H1 (cell line): ENCODE results near the gene ASXL1. TPM values are rescaled to one million over a fixed set of nuclear protein-coding genes. Genes with fewer than 3 reads are reported as not detected.
"Not testable (repeated sequence)": the region's sequence is repeated elsewhere in the genome, so short reads cannot be mapped to it uniquely, and the experiment has no call there.

ENCODE experiments used
- CTCF ChIA-PET: fragments of 300-600 bp; sonication (Branson Sonifier 250); formaldehyde crosslinking; loops from one replicate; lab custom pipeline; 2021; ENCODE audit not compliant: partially characterized antibody; lab: Charles Lee
- POLR2A ChIA-PET: fragments of 300-600 bp; sonication (Branson Sonifier 250); formaldehyde crosslinking; loops from one replicate; lab custom pipeline; 2021; ENCODE audit warnings: inconsistent platforms; ENCODE audit not compliant: partially characterized antibody; lab: Charles Lee
- DNase-seq, 2 experiments: peaks; one replicate each; pipeline versions ENCODE4 v3.0.0 to v3.0.0-alpha.2; 2010 to 2022; ENCODE audit warnings: low spot score in 2 of 2, low read depth in 1 of 2, mixed read lengths in 1 of 2
- FAIRE-seq: peaks from 2 replicates; lab custom pipeline; 2011; peaks lifted over from hg19 to GRCh38; lab: Jason Lieb, UNC
- H2AFZ ChIP-seq: 2 replicates; pipeline ENCODE4 v1.8.1; 2012; ENCODE audit warnings: low read length, inconsistent platforms
- H2AK5ac ChIP-seq: 2 replicates; pipeline ENCODE4 v1.6.1; 2013; ENCODE audit warnings: low read depth, low read length
- H2BK120ac ChIP-seq: replicated peaks from 2 replicates; pipeline ENCODE3; 2013; ENCODE audit warnings: low read depth, low read length, inconsistent platforms
- H2BK12ac ChIP-seq: 2 replicates; pipeline ENCODE4 v1.6.1; 2013; ENCODE audit warnings: low read depth, low read length
- H2BK15ac ChIP-seq: 2 replicates; pipeline ENCODE4 v1.6.1; 2013; ENCODE audit warnings: low read length
- H2BK20ac ChIP-seq: 2 replicates; pipeline ENCODE4 v1.6.1; 2013; ENCODE audit warnings: low read length
- H2BK5ac ChIP-seq: 2 replicates; pipeline ENCODE4 v1.6.1; 2013; ENCODE audit warnings: low read depth, low read length
- H3K14ac ChIP-seq: 2 replicates; pipeline ENCODE4 v1.6.1; 2013; ENCODE audit warnings: inconsistent platforms; ENCODE audit not compliant: insufficient read length
- H3K18ac ChIP-seq: 2 replicates; pipeline ENCODE4 v1.6.1; 2013; ENCODE audit warnings: low read length; ENCODE audit errors: extremely low read depth
- H3K23ac ChIP-seq: 2 replicates; pipeline ENCODE4 v1.6.1; 2013; ENCODE audit warnings: inconsistent platforms; ENCODE audit not compliant: insufficient read length
- H3K23me2 ChIP-seq: 2 replicates; pipeline ENCODE4 v1.6.1; 2013; ENCODE audit warnings: low read depth, low read length
- H3K27ac ChIP-seq: 2 replicates; pipeline ENCODE4 v1.6.1; 2011; ENCODE audit warnings: low read depth, low read length, inconsistent platforms
- H3K27me3 ChIP-seq, 4 experiments: replicated peaks in 1 of 4; 1 replicate in 1 of 4; 2 replicates in 3 of 4; pipeline versions ENCODE4 v1.6.1 to v1.8.1; 2011 to 2013; ENCODE audit warnings: low read length in 3 of 4, mild to moderate bottlenecking in 3 of 4, inconsistent platforms in 2 of 4, mixed read lengths in 2 of 4, moderate library complexity in 1 of 4; ENCODE audit not compliant: control insufficient read depth in 3 of 4, insufficient read depth in 3 of 4; ENCODE audit errors: extremely low read depth in 1 of 4
- H3K36me3 ChIP-seq, 4 experiments: 2 replicates each; pipeline versions ENCODE4 v1.6.1 to v1.8.1; 2011 to 2013; ENCODE audit warnings: mild to moderate bottlenecking in 4 of 4, low read length in 3 of 4, moderate library complexity in 2 of 4, control low read depth in 1 of 4, inconsistent platforms in 1 of 4; ENCODE audit not compliant: insufficient read depth in 4 of 4, control insufficient read depth in 2 of 4
- H3K4ac ChIP-seq: replicated peaks from 2 replicates; pipeline ENCODE3; 2013; ENCODE audit warnings: low read length, low read depth, mixed read lengths, inconsistent platforms; ENCODE audit not compliant: insufficient read length
- H3K4me1 ChIP-seq, 4 experiments: replicated peaks in 1 of 4; 1 replicate in 1 of 4; 2 replicates in 3 of 4; pipeline versions ENCODE4 v1.6.1 to v1.8.1; 2011 to 2013; ENCODE audit warnings: low read length in 3 of 4, inconsistent platforms in 2 of 4, mixed read lengths in 1 of 4; ENCODE audit not compliant: insufficient read depth in 4 of 4, control insufficient read depth in 3 of 4
- H3K4me2 ChIP-seq, 2 experiments: 2 replicates each; pipeline versions ENCODE4 v1.6.1 to v1.8.1; 2011 to 2013; ENCODE audit warnings: low read depth in 2 of 2, low read length in 2 of 2, control low read depth in 1 of 2, inconsistent platforms in 1 of 2, mild to moderate bottlenecking in 1 of 2; ENCODE audit not compliant: insufficient read depth in 1 of 2
- H3K4me3 ChIP-seq, 4 experiments: fragments of 200-600, 300-600 bp in 1 of 4; sonication (generic), shearing (Covaris generic), sonication (Bioruptor Twin) in 1 of 4; 2 replicates each; pipeline versions ENCODE4 v1.5.1 to v1.8.1; 2011 to 2016; ENCODE audit warnings: low read length in 4 of 4, low read depth in 3 of 4, control low read depth in 2 of 4, inconsistent platforms in 2 of 4, mild to moderate bottlenecking in 2 of 4, mixed read lengths in 1 of 4, moderate library complexity in 1 of 4; ENCODE audit not compliant: insufficient read depth in 2 of 4; ENCODE audit errors: extremely low read depth in 1 of 4
- H3K56ac ChIP-seq: replicated peaks from 2 replicates; pipeline ENCODE3; 2013; ENCODE audit warnings: low read depth, mild to moderate bottlenecking, mixed read lengths, low read length, inconsistent platforms; ENCODE audit not compliant: insufficient read length
- H3K79me1 ChIP-seq: 2 replicates; pipeline ENCODE4 v1.6.1; 2013; ENCODE audit warnings: low read depth, low read length, control low read depth
- H3K79me2 ChIP-seq, 2 experiments: 2 replicates each; pipeline versions ENCODE4 v1.6.1 to v1.8.1; 2012 to 2013; ENCODE audit warnings: low read length in 2 of 2, mild to moderate bottlenecking in 2 of 2, inconsistent platforms in 1 of 2; ENCODE audit not compliant: insufficient read depth in 2 of 2, control insufficient read depth in 1 of 2
- H3K9ac ChIP-seq, 4 experiments: replicated peaks in 1 of 4; 1 replicate in 1 of 4; 2 replicates in 3 of 4; pipeline versions ENCODE4 v1.6.1 to v1.8.1; 2011 to 2013; ENCODE audit warnings: low read depth in 3 of 4, low read length in 3 of 4, control low read depth in 2 of 4, mild to moderate bottlenecking in 2 of 4, moderate library complexity in 2 of 4, inconsistent platforms in 1 of 4; ENCODE audit errors: extremely low read depth in 1 of 4
- H3K9me3 ChIP-seq, 2 experiments: 2 replicates each; pipeline versions ENCODE4 v1.6.1 to v1.8.1; 2012 to 2013; ENCODE audit warnings: mild to moderate bottlenecking in 2 of 2, moderate library complexity in 2 of 2, control low read depth in 1 of 2, inconsistent platforms in 1 of 2, low read depth in 1 of 2, low read length in 1 of 2, mixed read lengths in 1 of 2; ENCODE audit not compliant: insufficient read depth in 2 of 2
- H4K20me1 ChIP-seq, 2 experiments: replicated peaks in 1 of 2; 2 replicates each; pipeline versions ENCODE3 to v1.8.1; 2011 to 2013; ENCODE audit warnings: inconsistent platforms in 2 of 2, low read length in 2 of 2, mild to moderate bottlenecking in 1 of 2; ENCODE audit not compliant: insufficient read depth in 2 of 2, control insufficient read depth in 1 of 2
- H4K5ac ChIP-seq: 2 replicates; pipeline ENCODE4 v1.6.1; 2013; ENCODE audit warnings: low read length, low read depth, mixed read lengths, inconsistent platforms; ENCODE audit not compliant: insufficient read length
- H4K8ac ChIP-seq: 2 replicates; pipeline ENCODE4 v1.8.0; 2013; ENCODE audit warnings: mild to moderate bottlenecking, moderate library complexity, low read length, inconsistent platforms; ENCODE audit not compliant: insufficient read depth; ENCODE audit errors: extremely low read depth
- H4K91ac ChIP-seq: replicated peaks from 2 replicates; pipeline ENCODE3; 2013; ENCODE audit warnings: low read length, mixed read lengths, inconsistent platforms; ENCODE audit not compliant: insufficient read length
- CTBP2 ChIP-seq: IDR thresholded peaks from 2 replicates; pipeline ENCODE4 v1.7.0; 2011; ENCODE audit warnings: borderline replicate concordance, mild to moderate bottlenecking, moderate library complexity, mixed read lengths, low read length; ENCODE audit not compliant: insufficient read depth, insufficient read length
- EZH2 ChIP-seq: fragments of 200-600 bp; sonication (generic); IDR thresholded peaks from 2 replicates; pipeline ENCODE4 v1.7.1; 2012; ENCODE audit warnings: low read depth, mild to moderate bottlenecking, moderate library complexity, low read length, inconsistent platforms; ENCODE audit not compliant: severe bottlenecking
- HDAC6 ChIP-seq: IDR thresholded peaks from one replicate; pipeline ENCODE4 v1.7.1; 2012; ENCODE audit warnings: low read depth, mild to moderate bottlenecking, inconsistent platforms, low read length, moderate library complexity
- PHF8 ChIP-seq: fragments of 200-600 bp; sonication (generic); conservative IDR thresholded peaks from 2 replicates; pipeline ENCODE4 v1.7.1; 2012; ENCODE audit warnings: low read depth, mild to moderate bottlenecking, inconsistent platforms, low read length, moderate library complexity
- POLR2A ChIP-seq, 2 experiments: IDR thresholded peaks; 1 replicate in 1 of 2; 2 replicates in 1 of 2; pipeline ENCODE4 v1.6.1; 2011; ENCODE audit warnings: low read depth in 2 of 2, low read length in 2 of 2, mild to moderate bottlenecking in 2 of 2; ENCODE audit errors: control extremely low read depth in 1 of 2
- POLR2AphosphoS5 ChIP-seq: IDR thresholded peaks from 2 replicates; pipeline ENCODE4 v1.6.1; 2011; ENCODE audit warnings: low read depth, low read length
- POU5F1 ChIP-seq: IDR thresholded peaks from 2 replicates; pipeline ENCODE4 v1.6.1; 2011; ENCODE audit warnings: low read depth, mild to moderate bottlenecking, low read length, moderate library complexity
- RBBP5 ChIP-seq: IDR thresholded peaks from 2 replicates; pipeline ENCODE4 v1.7.1; 2012; ENCODE audit warnings: low read depth, mild to moderate bottlenecking, inconsistent platforms, low read length, moderate library complexity, borderline replicate concordance
- SP1 ChIP-seq: IDR thresholded peaks from 2 replicates; pipeline ENCODE4 v1.6.1; 2011; ENCODE audit warnings: low read depth, low read length
- WGBS, 2 experiments: shearing (Covaris generic) in 1 of 2; methylation state at CpG; one replicate each; pipeline versions ENCODE4 v1.1.6 to v1.1.7; 2013 to 2015; ENCODE audit warnings: low lambda C conversion rate in 2 of 2, mixed read lengths in 2 of 2, inconsistent platforms in 1 of 2, low coverage in 1 of 2, missing lambda C conversion rate in 1 of 2; ENCODE audit not compliant: insufficient replicate concordance in 2 of 2, insufficient coverage in 1 of 2, insufficient read length in 1 of 2; ENCODE audit errors: extremely low coverage in 1 of 2, missing lambda C conversion rate in 1 of 2; 5-methylcytosine and 5-hydroxymethylcytosine counted together
- polyA plus RNA-seq, 7 experiments: library from polyadenylated mRNA; depleted of rRNA in 3 of 7; stranded (reverse) in 5 of 7; unstranded in 2 of 7; fragments of >200 nt in 5 of 7; fragments of 200-250 nt in 2 of 7; gene quantifications; 1 replicate in 5 of 7; 2 replicates in 1 of 7; 4 replicates in 1 of 7; pipeline versions ENCODE4 v1.2.1 to v1.2.3, GENCODE V29; 2011 to 2013; ENCODE audit warnings: missing spikeins in 2 of 7, mixed read lengths in 2 of 7
- total RNA-seq: library from RNA; stranded (reverse); fragmentation: NEBNext Ultra II Directional; extraction: Animal tissue kit (Norgen Biotek cat#: 25700); gene quantifications from 2 replicates; pipeline ENCODE4 v1.2.1, GENCODE V29; 2021

Gene ASXL1
- total and polyA plus RNA-seq, 2 of the 8 experiments (the other 6 are each of a cell fraction or from before 2014, with no cell fraction given), result 10.6 to 26.5 TPM

DNA sequence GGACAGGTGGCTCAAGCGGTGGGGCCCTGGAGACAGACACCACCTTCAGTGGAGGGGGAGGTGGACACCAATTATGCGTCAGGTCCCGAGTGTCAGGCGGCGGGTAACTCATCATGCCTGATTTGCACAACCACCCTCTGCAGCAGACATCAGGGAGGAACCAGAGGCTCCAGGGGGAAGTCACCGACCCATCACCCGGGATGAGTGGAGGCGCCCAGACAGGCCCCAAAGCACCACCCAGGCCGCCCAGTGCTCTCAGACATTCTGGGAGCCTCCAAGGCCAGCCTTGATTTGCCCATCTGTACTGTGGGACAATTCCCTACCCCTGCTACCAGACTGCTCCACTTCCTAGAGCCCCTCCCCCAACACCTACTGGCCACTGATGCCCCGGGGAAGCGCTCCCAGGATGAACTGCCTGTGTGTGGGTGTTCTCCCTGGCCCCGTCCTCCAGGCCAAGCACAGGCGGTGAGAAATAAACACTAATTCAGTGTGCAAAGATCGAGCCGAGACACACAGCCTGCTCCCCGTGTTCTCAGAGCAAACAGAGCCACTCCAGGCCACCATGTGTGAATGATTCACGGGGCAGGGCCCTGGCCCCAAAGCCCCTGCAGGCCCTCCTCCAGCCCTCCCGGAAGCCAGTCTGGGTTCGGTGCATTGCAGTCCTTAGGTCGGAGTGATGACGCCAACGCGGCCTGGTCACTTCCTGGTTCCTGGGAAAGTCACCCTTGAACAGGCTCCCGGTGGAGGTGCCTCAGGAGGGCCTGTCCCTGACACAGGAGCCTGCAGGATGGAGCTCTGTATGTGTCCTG, 107.2 kb downstream of the ASXL1 start (continued):
- TF ChIP-seq POU5F1, result no peak
- TF ChIP-seq EZH2, result no peak
- no peak for TF ChIP-seq CTBP2
- no peak for TF ChIP-seq SP1
- TF ChIP-seq POLR2AphosphoS5, result no peak
- no peak for TF ChIP-seq POLR2A (IDR thresholded peaks at IDR 0.05; ENCODE audit: control extremely low read depth in 1 of 2, low read depth in 2 of 2, low read length in 2 of 2)
- no peak for TF ChIP-seq HDAC6
- no peak for TF ChIP-seq PHF8
- no peak for TF ChIP-seq RBBP5

GRCh38 chr20:32465901-32466675, 108.0 kb downstream of the ASXL1 start:
- not testable (repeated sequence) for H3K36me3 ChIP-seq, H2BK20ac ChIP-seq, H2BK15ac ChIP-seq, DNase-seq, H3K79me2 ChIP-seq, H3K14ac ChIP-seq, H3K27me3 ChIP-seq, H3K4ac ChIP-seq, H2BK120ac ChIP-seq, H2AK5ac ChIP-seq, H3K23ac ChIP-seq, H2BK12ac ChIP-seq, H3K23me2 ChIP-seq, FAIRE-seq, H2AFZ ChIP-seq, H3K9me3 ChIP-seq, H3K27ac ChIP-seq, H4K91ac ChIP-seq, H4K5ac ChIP-seq, H3K56ac ChIP-seq, H3K4me2 ChIP-seq, H3K4me3 ChIP-seq, H3K18ac ChIP-seq, H3K9ac ChIP-seq
- ChIA-PET POLR2A (interaction anchor here (0.6 to 4.1 kb wide), 3 partner anchors 14 to 257 kb away, joined by 5 to 21 read pairs (median 6); no protein-coding TSS in a partner anchor), CTCF (interaction anchor here (0.7 to 4.6 kb wide), 8 partner anchors 8 to 375 kb away, joined by 3 to 19 read pairs (median 5); no protein-coding TSS in a partner anchor)
- H3K4me1 ChIP-seq, result peaks cover 0 to 34% (median 22%) of the 10 kb centered on the region in 4 experiments; a peak in 6 of 7 replicates
- 0 out of 2 replicates have a peak overlapping the region, but pooled peaks have one; percentile 11 for H4K8ac ChIP-seq
- H4K20me1 ChIP-seq, result peaks cover 23 to 32% of the 10 kb centered on the region in 2 experiments
- 91% methylated on average over 11 of the region's 15 CpGs; no CpG with 5 or more reads in 1 of the 2 experiments for WGBS, 2 experiments
- H3K79me1 ChIP-seq, result peaks cover 12% of the 10 kb centered on the region
- H2BK5ac ChIP-seq, result peak overlapping the region; percentile 71; the same call in 1 of the 2 replicates
